Spleen (tissue), 7 donors: ENCODE measurements around the gene FLRT1.

Experiments
- CTCF ChIP-seq, 11 experiments: fragments of 200-600 bp in 7 of 11; fragments of 450-650 bp in 4 of 11; sonication (generic) in 4 of 11; IDR thresholded peaks in 8 of 11; conservative IDR thresholded peaks in 3 of 11; 1 replicate in 7 of 11; 2 replicates in 4 of 11; pipeline versions ENCODE4 v1.4.0 to v1.8.0; 2016 to 2021; ENCODE audit warnings: antibody characterized with exemption in 11 of 11, inconsistent platforms in 4 of 11, mild to moderate bottlenecking in 1 of 11
- POLR2A ChIP-seq, 3 donors: fragments of 450-650 bp; IDR thresholded peaks; one replicate each; pipeline ENCODE4 v1.5.1; 2017; ENCODE audit warnings: antibody characterized with exemption in 3 of 3, mild to moderate bottlenecking in 1 of 3
- donor health status: DM: no; HTN: no; CAD: no; lungs with moderate emphysema.
- donor health status: DM: no; HTN: no; CAD: no.
- donor health status: DM: no; HTN: no; CAD: no.

GRCh38 chr11:64032050-64032449 is 3.7 kb upstream of the FLRT1 start:
- TF ChIP-seq CTCF (IDR thresholded peaks at IDR 0.05 in 8 of 11, conservative IDR thresholded peaks at IDR 0.05 in 3 of 11) = no peak
- no peak for TF ChIP-seq POLR2A (IDR thresholded peaks at IDR 0.05)
